ENCODE data around the gene NECTIN1. TPM values are rescaled to one million over a fixed set of nuclear protein-coding genes. Genes with fewer than 3 reads are reported as not detected.
A peak's percentile ranks its signal among the peaks of the same experiment; 100 is the strongest.

Gene NECTIN1
- total RNA-seq, 1 experiment from 2014 or later: 19.9 TPM

DNA sequence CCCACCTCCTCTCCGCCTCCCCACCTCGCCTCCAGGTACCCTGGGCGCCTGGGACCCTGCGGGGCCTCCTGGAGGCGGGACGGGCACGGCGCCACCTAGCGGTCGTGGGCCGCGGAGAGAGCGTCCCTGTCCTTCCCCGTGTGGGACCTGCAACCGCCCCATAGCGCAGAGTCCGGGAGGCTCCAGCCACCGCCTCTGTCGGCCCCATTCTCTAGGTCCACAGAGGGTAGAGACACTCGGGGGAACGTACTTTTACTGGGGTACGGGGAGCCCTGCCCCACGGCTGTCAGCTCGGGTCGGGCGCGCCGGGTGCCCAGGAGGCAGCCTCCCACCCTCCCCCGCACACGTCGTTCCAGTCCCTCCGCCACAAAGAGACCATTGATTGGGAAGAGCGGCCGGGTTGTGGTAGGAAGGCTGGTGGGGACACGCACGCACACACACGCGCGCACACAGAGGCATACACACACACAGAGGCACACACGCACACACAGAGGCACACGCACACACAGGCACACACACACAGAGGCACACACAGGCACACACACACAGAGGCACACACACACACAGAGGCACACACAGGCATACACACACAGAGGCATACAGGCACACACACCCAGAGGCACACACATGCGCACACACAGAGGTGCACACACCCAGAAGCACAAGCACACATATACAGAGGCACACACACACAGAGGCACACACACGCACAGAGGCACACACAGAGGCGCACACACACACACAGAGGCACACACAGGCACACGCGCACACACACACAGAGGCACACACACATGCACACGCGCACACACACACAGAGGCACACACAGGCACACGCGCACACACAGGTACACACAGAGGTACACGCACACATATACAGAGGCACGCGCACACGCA lies 12.6 kb upstream of the NECTIN1 start:
- TF ChIP-seq EZH2 (IDR thresholded peaks at IDR 0.05; ENCODE audit: low read length, unreplicated experiment): no peak
- TF ChIP-seq, protein P1, sequence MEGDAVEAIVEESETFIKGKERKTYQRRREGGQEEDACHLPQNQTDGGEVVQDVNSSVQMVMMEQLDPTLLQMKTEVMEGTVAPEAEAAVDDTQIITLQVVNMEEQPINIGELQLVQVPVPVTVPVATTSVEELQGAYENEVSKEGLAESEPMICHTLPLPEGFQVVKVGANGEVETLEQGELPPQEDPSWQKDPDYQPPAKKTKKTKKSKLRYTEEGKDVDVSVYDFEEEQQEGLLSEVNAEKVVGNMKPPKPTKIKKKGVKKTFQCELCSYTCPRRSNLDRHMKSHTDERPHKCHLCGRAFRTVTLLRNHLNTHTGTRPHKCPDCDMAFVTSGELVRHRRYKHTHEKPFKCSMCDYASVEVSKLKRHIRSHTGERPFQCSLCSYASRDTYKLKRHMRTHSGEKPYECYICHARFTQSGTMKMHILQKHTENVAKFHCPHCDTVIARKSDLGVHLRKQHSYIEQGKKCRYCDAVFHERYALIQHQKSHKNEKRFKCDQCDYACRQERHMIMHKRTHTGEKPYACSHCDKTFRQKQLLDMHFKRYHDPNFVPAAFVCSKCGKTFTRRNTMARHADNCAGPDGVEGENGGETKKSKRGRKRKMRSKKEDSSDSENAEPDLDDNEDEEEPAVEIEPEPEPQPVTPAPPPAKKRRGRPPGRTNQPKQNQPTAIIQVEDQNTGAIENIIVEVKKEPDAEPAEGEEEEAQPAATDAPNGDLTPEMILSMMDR (conservative IDR thresholded peaks at IDR 0.05; ENCODE audit: low read depth, low read length): peak; percentile 94
- Histone ChIP-seq H3K79me2 (ENCODE audit: low read length) (no peaks in the 10 kb centered on the region), H3K4me1 (ENCODE audit: insufficient read depth, low read length) (no peaks in the 10 kb centered on the region), H3K9ac (ENCODE audit: low read length) (no peak overlapping the region), H3F3A (ENCODE audit: low read length, unreplicated experiment) (no peaks in the 10 kb centered on the region), H2AFZ (ENCODE audit: low read length) (no peak overlapping the region), H3K27me3 (ENCODE audit: low read length) (0 out of 2 replicates have a peak, but pooled peaks cover 9% of the 10 kb centered on the region), H4K20me1 (ENCODE audit: low read length) (no peaks in the 10 kb centered on the region), H3K36me3 (ENCODE audit: low read depth, low read length) (no peaks in the 10 kb centered on the region), H3K9me2 (replicated peaks; ENCODE audit: low read length) (no peaks in the 10 kb centered on the region), H3K9me3 (ENCODE audit: low read length) (no peaks in the 10 kb centered on the region), H3K27ac (ENCODE audit: low read length) (no peak overlapping the region), H3K4me3 (ENCODE audit: low read length) (no peak overlapping the region), H3K4me2 (ENCODE audit: low read length) (peak overlapping the region; percentile 58)
- intact Hi-C loops (cut with micrococcal nuclease): loop anchor here (1.0 kb wide), 1 partner anchor 75 kb away; no protein-coding TSS in a partner anchor
- DNase-seq (peak; percentile 60), ATAC-seq (peak; percentile 92)
- POLR2A ChIA-PET (ENCODE audit: unreplicated experiment): no interaction called here
- BruUV-seq (replicated peaks): no TSS peak
- CTCF ChIA-PET: interaction anchor here (0.7 kb wide), 1 partner anchor 150 kb away, joined by 3 read pairs; no protein-coding TSS in a partner anchor

DNA sequence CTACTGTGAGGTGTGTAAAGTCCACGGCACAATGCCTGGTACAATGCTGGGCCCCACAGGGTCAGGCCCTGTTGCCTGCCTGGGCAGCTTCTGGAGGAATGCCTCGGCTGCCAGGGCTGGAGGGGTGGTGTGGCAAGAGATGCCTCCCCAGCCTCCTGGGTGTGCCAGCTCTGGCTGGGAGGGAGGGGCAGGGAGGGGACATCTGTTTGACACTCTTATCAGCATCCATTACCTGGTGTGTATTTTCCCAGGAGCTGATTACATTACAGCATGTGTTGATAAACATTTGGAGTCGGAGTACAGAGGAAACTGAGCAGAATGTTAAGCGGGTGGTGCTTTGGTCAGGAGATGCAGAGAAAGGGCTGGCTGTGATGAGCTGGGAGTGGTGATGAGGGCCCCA lies 11.0 kb upstream of the NECTIN1 start:
- no peaks in the 10 kb centered on the region for H3K9me3 ChIP-seq (ENCODE audit: low read length)
- no peak overlapping the region for H2AFZ ChIP-seq (ENCODE audit: low read length)
- H3F3A ChIP-seq (ENCODE audit: low read length, unreplicated experiment): no peaks in the 10 kb centered on the region
- no TSS peak for BruUV-seq (replicated peaks)
- H4K20me1 ChIP-seq (ENCODE audit: low read length): no peaks in the 10 kb centered on the region
- POLR2A ChIA-PET (ENCODE audit: unreplicated experiment): no interaction called here
- 0 out of 2 replicates have a peak, but pooled peaks cover 3% of the 10 kb centered on the region for H3K27me3 ChIP-seq (ENCODE audit: low read length)
- H3K4me1 ChIP-seq (ENCODE audit: insufficient read depth, low read length): no peaks in the 10 kb centered on the region
- TF ChIP-seq EZH2 (IDR thresholded peaks at IDR 0.05; ENCODE audit: low read length, unreplicated experiment) (no peak), EZH2phosphoT487 (IDR thresholded peaks at IDR 0.05; ENCODE audit: borderline replicate concordance, low read length) (no peak)
- TF ChIP-seq, protein P1 (conservative IDR thresholded peaks at IDR 0.05; ENCODE audit: low read depth, low read length): no peak
- CTCF ChIA-PET: no interaction called here
- no peak overlapping the region for H3K27ac ChIP-seq (ENCODE audit: low read length)
- no peak for DNase-seq
- intact Hi-C loops (cut with micrococcal nuclease): no loop called here
- H3K4me3 ChIP-seq (ENCODE audit: low read length): no peak overlapping the region
- ATAC-seq: no peak
- H3K79me2 ChIP-seq (ENCODE audit: low read length): no peaks in the 10 kb centered on the region
- no peak overlapping the region for H3K4me2 ChIP-seq (ENCODE audit: low read length)
- H3K36me3 ChIP-seq (ENCODE audit: low read depth, low read length): no peaks in the 10 kb centered on the region
- H3K9me2 ChIP-seq (replicated peaks; ENCODE audit: low read length): no peaks in the 10 kb centered on the region
- no peak overlapping the region for H3K9ac ChIP-seq (ENCODE audit: low read length)

Data from PC-3 (cell line).